SIG-M5 treated with dmso at 0.1 percent for 504 hours (cell line): ENCODE results near the gene TEC.

Source experiments
- DNase-seq: peaks from one replicate; lab custom pipeline; 2025; ENCODE audit not compliant: unreplicated experiment; lab: John Stamatoyannopoulos, UW

TEC gene

GRCh38 chr4:48093991-48094416, 175.6 kb downstream of the TEC start:
- no peak for DNase-seq

GRCh38 chr4:48090621-48091020, 179.0 kb downstream of the TEC start:
- no peak for DNase-seq

DNA sequence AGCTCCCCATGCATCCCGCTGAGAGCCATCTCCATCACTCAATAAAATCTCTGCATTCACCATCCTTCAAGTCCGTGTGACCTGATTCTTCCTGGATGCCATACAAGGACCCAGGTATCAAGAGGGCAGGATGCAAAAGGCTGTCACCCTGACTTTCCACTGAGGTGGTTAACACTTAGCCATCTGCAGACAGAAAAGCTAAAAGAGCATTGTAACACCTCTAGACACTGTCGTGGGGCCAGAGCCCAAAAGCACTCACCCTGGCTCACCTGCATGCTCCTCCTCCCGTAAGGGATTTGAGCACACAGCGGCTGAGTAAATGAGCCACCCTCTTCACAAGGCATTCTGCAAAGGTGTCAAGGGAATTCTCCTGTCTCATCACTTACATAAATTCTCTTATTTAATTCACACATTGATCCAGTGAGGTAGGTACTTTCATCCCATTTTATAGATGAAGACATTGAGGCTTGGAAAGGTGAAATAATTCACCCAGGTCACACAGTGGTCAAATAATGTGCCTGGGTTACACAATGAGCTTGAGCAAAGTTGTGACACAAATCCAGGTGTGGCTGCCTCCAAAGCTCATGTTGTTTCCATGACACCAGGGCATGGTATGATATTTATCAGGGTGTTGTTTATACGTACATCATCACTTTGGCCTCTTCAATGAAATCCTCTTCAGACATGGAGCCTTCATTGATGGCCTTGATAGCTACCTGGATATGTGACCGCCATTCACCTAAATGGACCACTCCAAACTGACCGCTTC, 183.6 kb downstream of the TEC start:
- no peak for DNase-seq
